ENCODE data around the gene HOXC11.

Gene HOXC11

DNA sequence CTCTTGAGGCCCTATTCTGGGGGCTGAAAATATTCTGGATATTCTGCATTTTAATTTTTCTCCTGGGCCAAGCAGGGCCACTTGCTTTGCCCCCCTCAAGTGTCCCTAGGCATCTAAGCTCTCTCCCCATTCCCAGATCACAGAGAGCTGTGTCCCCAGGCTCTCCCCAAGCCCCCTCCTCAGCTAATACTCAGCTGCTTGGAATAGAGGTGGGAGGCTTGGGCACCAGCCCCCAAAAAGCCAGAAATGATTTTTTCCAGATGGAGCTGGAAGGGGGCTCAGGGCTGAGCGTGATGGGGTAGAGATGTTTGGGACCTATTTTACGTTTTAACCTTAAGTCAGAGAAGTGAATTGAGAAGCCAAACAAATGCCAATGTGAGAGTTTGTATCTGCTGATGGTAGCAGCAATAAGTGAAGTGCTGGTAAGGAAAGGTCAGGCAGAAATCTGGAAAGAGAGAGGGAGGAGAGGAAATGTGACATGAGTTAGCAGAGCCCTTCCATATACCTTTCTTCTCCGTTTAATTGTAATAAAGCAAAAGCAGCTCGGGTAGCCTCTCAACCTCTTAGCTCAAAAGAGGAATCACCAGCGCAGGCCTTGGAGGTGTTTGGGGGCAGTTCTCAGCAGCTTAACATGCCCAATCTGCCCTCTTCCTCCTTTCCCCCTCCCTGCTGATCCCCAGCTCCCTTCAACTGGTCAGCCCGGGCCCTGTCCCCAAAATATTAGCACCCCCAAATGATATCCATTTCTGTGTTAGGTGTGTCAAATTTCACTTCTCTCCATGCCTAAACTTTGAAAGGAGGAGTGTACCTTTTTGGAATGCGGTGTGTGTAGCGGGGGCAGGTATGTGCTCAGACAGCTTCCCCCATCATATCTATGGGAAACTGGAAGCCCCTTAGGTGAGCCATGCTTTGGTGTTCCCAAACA is 50.3 kb downstream of the HOXC11 start:
- H3K9me3 Mint-ChIP-seq = no peaks in the 10 kb centered on the region
- peaks cover 93% of the 10 kb centered on the region for H3K27me3 Mint-ChIP-seq
- H3K4me3 Mint-ChIP-seq = no peak overlapping the region
- no peaks in the 10 kb centered on the region for H3K36me3 Mint-ChIP-seq (ENCODE audit: low read depth)
- intact Hi-C loops (cut with micrococcal nuclease) = no loop called here
- H3K27ac Mint-ChIP-seq = no peak overlapping the region
- H3K4me1 Mint-ChIP-seq (ENCODE audit: low read depth) = peaks cover 18% of the 10 kb centered on the region

DNA sequence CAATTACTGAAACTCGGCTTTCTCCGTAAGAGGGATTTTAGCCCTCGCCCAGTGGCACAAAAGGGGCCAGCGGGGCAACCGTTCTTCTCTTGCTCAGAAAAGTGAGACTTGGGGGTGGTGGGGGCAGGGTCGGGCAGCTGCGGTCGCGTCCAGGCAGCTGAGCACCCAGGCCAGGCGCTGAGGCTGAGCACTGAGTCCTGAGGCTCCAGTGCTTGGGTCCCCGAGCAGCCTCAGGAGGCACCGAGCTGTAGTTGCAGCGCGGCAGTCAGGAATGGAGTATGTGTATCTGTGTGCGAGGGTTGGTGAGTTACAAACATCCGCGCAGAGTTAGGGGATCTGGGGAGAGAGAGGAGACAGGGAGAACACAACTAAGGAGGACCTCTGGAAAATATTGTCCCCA is 51.2 kb downstream of the HOXC11 start:
- Mint-ChIP-seq H3K4me1 (ENCODE audit: low read depth) (peaks cover 20% of the 10 kb centered on the region), H3K36me3 (ENCODE audit: low read depth) (no peaks in the 10 kb centered on the region), H3K4me3 (no peak overlapping the region), H3K27ac (no peak overlapping the region), H3K9me3 (no peaks in the 10 kb centered on the region), H3K27me3 (peaks cover 94% of the 10 kb centered on the region)
- intact Hi-C loops (cut with micrococcal nuclease) = no loop called here

GRCh38 chr12:54024581-54025305 is 51.8 kb downstream of the HOXC11 start:
- no peaks in the 10 kb centered on the region for H3K9me3 Mint-ChIP-seq
- peaks cover 22% of the 10 kb centered on the region for H3K4me1 Mint-ChIP-seq (ENCODE audit: low read depth)
- H3K4me3 Mint-ChIP-seq = no peak overlapping the region

GRCh38 chr12:54025499-54026405 is 52.8 kb downstream of the HOXC11 start:
- no peak overlapping the region for H3K4me3 Mint-ChIP-seq
- intact Hi-C loops (cut with micrococcal nuclease) = no loop called here
- H3K27ac Mint-ChIP-seq = no peak overlapping the region
- H3K27me3 Mint-ChIP-seq = peaks cover 91% of the 10 kb centered on the region
- H3K4me1 Mint-ChIP-seq (ENCODE audit: low read depth) = peaks cover 19% of the 10 kb centered on the region
- H3K36me3 Mint-ChIP-seq (ENCODE audit: low read depth) = no peaks in the 10 kb centered on the region
- H3K9me3 Mint-ChIP-seq = no peaks in the 10 kb centered on the region

More at GRCh38 chr12:54024581-54025305, 51.8 kb downstream of the HOXC11 start:
- no peak overlapping the region for H3K27ac Mint-ChIP-seq
- H3K36me3 Mint-ChIP-seq (ENCODE audit: low read depth) = no peaks in the 10 kb centered on the region
- intact Hi-C loops (cut with micrococcal nuclease) = no loop called here
- H3K27me3 Mint-ChIP-seq = peaks cover 93% of the 10 kb centered on the region

DNA sequence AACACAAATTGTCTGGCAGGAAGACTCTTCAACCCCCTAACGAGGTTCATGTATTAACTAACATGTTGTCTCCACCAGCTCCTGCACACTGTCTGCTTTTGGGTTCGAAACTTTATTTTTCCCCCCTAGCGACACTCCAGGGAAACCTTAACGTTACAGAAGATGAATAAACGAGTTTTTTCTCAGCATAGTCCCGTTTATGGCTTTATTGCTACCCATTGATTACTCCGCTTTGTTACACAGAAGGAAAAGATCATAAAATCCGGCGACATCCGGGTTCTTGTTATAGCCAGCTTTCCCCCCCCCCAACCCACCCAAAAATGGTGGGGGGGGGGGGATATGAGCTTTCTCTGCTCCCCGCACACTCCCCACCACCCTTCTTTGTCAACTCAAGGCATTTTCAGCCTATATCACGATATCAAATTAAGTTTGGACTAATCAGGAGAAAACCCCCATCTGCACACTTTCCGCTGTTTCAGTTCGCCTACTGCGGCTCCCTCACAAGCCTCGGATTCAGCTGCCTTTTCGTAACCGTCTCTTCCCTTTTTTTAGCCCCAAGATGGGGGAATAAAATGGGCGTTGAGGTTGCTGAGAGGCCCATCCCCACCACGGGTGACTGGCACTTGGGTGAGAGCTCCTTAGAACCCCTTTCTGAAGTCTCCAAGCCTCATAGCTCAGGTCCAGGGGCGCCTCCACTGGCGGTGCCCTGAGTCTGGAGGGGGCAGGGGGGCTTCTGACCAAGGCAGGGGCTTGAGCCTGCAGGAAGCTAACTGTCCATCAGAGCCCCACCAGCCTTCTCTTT is 53.9 kb downstream of the HOXC11 start:
- Mint-ChIP-seq H3K9me3 (no peaks in the 10 kb centered on the region), H3K36me3 (ENCODE audit: low read depth) (no peaks in the 10 kb centered on the region), H3K27ac (no peak overlapping the region), H3K27me3 (peaks cover 91% of the 10 kb centered on the region), H3K4me3 (no peak overlapping the region), H3K4me1 (ENCODE audit: low read depth) (peaks cover 19% of the 10 kb centered on the region)
- intact Hi-C loops (cut with micrococcal nuclease) = no loop called here

All from dendritic cell treated with granulocyte-macrophage colony-stimulating factor and Interleukin-4, amounts not matched to agents 40 ng/mL and 50 ng/mL, for 4 days (primary cell).